ENCODE results near the gene CARNS1.

Gene CARNS1

GRCh38 chr11:67468759-67469507, 53.5 kb downstream of the CARNS1 start, which contains the start of gene TMEM134:
TSS of gene TMEM134 (minus strand) at chr11:67469251. CDS start at chr11:67469192, 59 bp downstream.
- peak; percentile 72 to 76 for DNase-seq

- DNase-seq: no peak
Observed at GRCh38 chr11:67469508-67469811, 54.0 kb downstream of the CARNS1 start.

DNA sequence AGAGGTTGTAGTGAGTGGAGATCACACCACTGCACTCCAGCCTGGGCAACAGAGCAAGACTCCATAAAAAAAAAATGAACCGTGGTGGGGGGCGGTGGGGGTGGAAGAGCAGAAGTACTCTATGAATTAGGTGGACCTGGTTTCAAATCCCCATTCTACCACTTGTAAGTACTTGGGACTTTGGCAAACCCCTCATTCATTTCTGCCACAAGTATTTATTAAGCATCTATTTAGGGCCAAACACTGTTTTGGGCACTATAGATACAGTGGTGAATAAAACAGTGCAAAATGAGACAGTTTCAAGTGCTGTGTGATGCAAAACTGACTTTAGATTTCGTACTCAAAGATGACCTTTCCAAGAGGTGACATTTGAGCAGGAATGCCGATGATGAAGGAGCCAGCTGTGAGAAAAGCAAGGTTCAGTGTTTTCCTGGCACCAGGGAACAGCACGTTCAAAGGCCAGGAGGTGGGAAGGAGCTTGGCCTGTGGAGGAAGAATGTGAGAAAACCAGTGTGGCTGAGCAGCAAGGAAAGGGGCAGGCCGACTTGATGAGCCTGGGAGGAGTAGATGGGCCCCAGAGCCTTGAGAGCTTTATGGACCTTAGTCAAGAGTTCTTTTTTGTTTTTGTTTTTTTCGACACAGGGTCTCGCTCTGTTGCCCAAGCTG, 55.0 kb downstream of the CARNS1 start:
- DNase-seq: no peak

DNA sequence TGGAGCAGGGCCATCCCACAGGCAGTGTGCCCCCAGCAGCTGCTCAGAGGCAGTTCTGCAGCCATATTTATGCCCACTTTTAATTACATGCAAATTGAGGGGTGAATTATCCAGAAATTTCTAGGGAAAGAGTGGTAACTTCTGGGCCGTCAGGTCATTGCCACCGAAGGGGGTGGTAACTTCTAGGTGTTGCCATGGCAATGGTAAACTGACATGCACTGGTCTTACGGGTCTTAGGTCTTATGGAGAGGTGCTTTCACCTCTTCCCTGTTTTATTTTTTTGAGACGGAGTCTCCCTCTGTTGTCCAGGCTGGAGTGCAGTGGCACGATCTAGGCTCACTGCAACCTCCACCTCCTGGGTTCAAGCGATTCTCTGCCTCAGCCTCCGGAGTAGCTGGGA, 57.4 kb downstream of the CARNS1 start:
- no peak for DNase-seq
